ENCODE measurements around the gene C1orf167.

C1orf167 gene

DNA sequence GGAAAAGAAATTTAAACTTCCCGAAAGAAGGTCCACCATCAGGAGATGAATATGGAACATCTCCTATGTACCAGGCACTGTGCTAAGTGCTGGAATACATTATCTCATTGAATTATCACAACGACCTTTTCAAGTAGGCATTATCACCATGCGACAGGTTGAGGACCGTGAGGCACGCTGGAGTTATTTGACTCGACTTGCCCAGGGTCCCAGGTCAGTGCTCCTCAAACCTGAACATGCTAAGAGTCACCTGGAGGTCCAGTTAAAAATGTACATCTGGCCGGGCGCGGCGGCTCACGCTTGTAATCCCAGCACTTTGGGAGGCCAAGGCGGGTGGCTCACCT lies 42.0 kb upstream of the C1orf167 start:
- H3K4me3 ChIP-seq (ENCODE audit: low read depth, low read length): no peak overlapping the region
- TF ChIP-seq, protein P1, sequence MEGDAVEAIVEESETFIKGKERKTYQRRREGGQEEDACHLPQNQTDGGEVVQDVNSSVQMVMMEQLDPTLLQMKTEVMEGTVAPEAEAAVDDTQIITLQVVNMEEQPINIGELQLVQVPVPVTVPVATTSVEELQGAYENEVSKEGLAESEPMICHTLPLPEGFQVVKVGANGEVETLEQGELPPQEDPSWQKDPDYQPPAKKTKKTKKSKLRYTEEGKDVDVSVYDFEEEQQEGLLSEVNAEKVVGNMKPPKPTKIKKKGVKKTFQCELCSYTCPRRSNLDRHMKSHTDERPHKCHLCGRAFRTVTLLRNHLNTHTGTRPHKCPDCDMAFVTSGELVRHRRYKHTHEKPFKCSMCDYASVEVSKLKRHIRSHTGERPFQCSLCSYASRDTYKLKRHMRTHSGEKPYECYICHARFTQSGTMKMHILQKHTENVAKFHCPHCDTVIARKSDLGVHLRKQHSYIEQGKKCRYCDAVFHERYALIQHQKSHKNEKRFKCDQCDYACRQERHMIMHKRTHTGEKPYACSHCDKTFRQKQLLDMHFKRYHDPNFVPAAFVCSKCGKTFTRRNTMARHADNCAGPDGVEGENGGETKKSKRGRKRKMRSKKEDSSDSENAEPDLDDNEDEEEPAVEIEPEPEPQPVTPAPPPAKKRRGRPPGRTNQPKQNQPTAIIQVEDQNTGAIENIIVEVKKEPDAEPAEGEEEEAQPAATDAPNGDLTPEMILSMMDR (conservative IDR thresholded peaks at IDR 0.05; ENCODE audit: low read depth, low read length): no peak
- no peak for DNase-seq (ENCODE audit: low read depth)

DNA sequence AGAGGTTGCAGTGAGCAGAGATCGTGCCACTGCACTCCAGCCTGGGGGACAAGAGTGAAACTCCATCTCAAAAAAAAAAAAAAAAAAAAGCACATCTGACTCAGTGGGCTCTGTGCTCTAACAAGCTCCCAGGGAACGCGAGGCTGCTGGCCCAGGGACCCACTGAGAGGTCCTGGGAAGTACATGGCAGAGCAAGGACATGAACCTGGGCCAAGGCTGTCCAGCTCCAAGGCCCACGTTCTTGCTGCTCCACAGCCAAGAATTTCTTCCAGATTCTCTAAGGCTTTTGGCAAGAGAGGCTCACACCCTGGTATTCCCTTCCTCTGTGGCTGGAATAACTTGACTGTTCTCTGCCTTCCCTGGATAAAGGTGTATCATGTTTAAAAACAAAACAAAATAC lies 41.5 kb upstream of the C1orf167 start:
- TF ChIP-seq, protein P1 (conservative IDR thresholded peaks at IDR 0.05; ENCODE audit: low read depth, low read length): no peak
- H3K4me3 ChIP-seq (ENCODE audit: low read depth, low read length): no peak overlapping the region
- no peak for DNase-seq (ENCODE audit: low read depth)

DNA sequence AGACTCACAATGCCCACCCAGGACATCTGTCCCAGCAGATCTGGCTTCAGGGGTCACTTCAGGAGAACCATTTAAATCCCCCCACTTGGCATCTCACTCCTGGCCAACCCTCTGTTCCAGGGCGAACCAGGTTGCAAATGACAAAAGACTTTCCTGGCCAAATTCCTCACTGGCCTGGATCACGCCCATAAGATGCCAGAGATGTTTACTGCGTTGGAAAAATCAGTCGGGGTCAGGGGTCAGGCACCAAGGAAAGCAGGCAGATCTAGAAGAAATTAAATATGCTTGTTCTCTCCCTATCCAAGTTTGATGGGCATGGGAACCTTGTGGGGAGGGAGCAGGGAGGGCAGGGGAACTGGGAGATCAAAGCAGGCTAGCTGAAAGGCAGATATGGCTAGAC lies 40.7 kb upstream of the C1orf167 start:
- H3K4me3 ChIP-seq (ENCODE audit: low read depth, low read length): no peak overlapping the region
- TF ChIP-seq, protein P1 (conservative IDR thresholded peaks at IDR 0.05; ENCODE audit: low read depth, low read length): no peak
- DNase-seq (ENCODE audit: low read depth): no peak

DNA sequence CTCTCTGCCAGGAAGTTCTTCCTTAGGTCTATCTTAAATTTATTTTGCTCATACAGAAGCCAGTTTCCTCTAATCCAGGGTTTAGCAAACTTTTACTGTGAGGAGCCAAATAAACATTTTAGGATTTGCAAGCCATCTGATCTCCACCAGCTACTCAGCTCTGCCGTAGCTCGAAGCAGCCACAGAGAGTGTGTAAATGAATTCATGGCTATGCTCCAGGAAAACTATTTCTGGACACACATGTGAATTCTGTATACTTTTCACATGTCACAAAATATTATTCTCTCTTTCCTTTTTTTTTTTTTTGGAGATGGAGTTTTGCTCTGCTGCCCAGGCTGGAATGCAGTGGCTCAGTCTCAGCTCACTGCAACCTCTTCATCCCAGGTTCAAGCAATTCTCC lies 39.5 kb upstream of the C1orf167 start:
- DNase-seq (ENCODE audit: low read depth): no peak
- TF ChIP-seq, protein P1 (conservative IDR thresholded peaks at IDR 0.05; ENCODE audit: low read depth, low read length): no peak

DNA sequence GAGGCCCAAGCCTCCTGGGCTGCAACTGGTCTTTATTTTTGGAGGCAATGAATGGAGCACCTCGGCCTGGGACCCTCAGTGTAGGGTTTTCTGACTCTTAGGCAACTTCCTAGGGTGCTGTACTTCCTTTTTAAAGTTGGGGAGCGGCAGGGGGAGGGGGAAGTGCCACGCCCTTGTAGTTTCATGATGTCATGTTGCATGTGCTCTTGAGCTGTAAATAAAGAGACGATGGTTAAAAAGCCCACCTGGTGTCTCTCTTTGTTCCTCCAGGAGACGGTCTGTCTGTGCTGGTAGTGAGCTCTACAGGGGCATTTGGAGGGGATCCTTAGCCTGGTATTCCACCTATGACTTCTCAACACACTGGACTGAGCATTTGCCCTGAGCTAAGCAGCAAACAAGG lies 36.4 kb upstream of the C1orf167 start:
- DNase-seq (ENCODE audit: low read depth): no peak
- TF ChIP-seq, protein P1 (conservative IDR thresholded peaks at IDR 0.05; ENCODE audit: low read depth, low read length): no peak
- H3K4me3 ChIP-seq (ENCODE audit: low read depth, low read length): no peak overlapping the region

More for the DNA sequence above, 39.5 kb upstream of the C1orf167 start:
- no peak overlapping the region for H3K4me3 ChIP-seq (ENCODE audit: low read depth, low read length)

DNA sequence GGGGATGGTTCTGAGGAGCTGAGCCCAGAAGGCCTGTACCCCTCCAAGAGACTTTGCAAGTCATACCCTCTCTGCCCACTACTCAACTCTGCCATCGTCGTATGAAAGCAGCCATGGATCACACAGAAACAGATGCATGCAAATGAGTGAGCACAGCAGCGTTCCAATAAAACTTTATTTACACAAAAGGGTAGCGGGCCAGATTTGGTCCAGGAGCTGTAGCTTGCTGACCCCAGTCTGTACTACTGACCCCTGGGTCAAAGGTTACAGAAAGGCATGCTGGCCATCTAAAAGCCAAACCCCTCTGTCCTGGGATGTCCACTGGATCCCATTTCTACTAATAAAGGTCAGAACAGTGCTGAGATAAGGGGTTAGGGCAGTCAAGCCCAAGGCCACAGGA lies 34.9 kb upstream of the C1orf167 start:
- no peak overlapping the region for H3K4me3 ChIP-seq (ENCODE audit: low read depth, low read length)
- no peak for DNase-seq (ENCODE audit: low read depth)
- TF ChIP-seq, protein P1 (conservative IDR thresholded peaks at IDR 0.05; ENCODE audit: low read depth, low read length): no peak

DNA sequence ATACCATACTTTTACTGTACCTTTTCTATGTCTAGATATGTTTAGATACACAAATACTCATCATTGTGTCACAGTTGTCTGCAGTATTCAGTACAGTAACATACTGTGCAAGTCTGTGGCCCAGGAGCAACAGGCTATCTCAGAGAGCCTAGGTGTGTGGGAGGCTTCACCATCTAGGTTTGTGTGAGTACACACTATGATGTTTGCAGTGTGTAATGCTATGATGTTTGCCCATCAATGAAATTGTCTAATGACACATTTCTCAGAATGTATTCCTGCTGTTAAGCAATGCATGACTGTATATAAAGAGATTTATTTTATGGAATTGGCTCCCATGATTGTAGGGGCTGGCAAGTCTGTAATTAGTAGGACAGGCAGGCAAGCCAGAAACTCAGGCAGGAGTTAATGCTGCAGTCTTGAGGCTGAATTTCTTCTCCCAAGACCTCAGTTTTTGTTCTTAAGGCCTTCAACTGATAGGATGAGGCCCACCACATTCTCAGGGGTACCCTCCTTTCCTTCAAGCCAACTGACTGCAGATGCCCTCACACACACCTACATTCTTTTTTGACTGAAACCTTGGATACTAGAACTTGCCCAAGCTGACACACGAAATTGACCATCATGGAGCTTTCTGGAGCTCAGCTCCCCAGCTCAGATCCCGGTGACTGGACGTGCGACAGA lies 33.7 kb upstream of the C1orf167 start:
- no peak for DNase-seq (ENCODE audit: low read depth)
- H3K4me3 ChIP-seq (ENCODE audit: low read depth, low read length): no peak overlapping the region
- TF ChIP-seq, protein P1 (conservative IDR thresholded peaks at IDR 0.05; ENCODE audit: low read depth, low read length): no peak
